Measurements from ENCODE around the gene MAP4K2. TPM values are rescaled to one million over a fixed set of nuclear protein-coding genes. Genes with fewer than 3 reads are reported as not detected.
A peak's percentile ranks its signal among the peaks of the same experiment; 100 is the strongest.

MAP4K2 gene
- polyA plus RNA-seq, 1 of the 3 experiments (the other 2 are of a cell fraction), result 20.0 TPM

GRCh38 chr11:64762674-64763525 lies 40.1 kb downstream of the MAP4K2 start:
- Histone ChIP-seq H3K9ac (no peak overlapping the region; the same call in 1 of the 2 replicates), H3K36me3 (replicated peaks in 1 of 2; ENCODE audit: control insufficient read depth in 1 of 2, insufficient read depth in 2 of 2, low read length in 1 of 2) (peaks cover 35 to 52% of the 10 kb centered on the region in 2 experiments), H3K4me2 (peak overlapping the region; percentile 52; the same call in 1 of the 2 replicates), H3F3A (replicated peaks; ENCODE audit: insufficient read depth) (peaks cover 42% of the 10 kb centered on the region), H3K79me2 (ENCODE audit: insufficient read depth) (peaks cover 20% of the 10 kb centered on the region; the same call in 1 of the 2 replicates), H3K27ac (ENCODE audit: low read depth in 2 of 2, low read length in 1 of 2) (peak overlapping the region; percentile 24 to 39; a peak in 2 of 4 replicates), H2AFZ (ENCODE audit: low read depth) (no peak overlapping the region), H3K9me2 (no peaks in the 10 kb centered on the region), H3K4me3 (ENCODE audit: low read depth in 2 of 2, low read length in 1 of 2) (no peak overlapping the region), H3K27me3 (ENCODE audit: insufficient read depth) (no peaks in the 10 kb centered on the region), H3K4me1 (ENCODE audit: control insufficient read depth in 1 of 2, insufficient read depth in 2 of 2, low read depth in 1 of 2, low read length in 1 of 2) (peaks cover 19 to 23% of the 10 kb centered on the region in 2 experiments; a peak in 3 of 4 replicates), H3K9me3 (no peaks in the 10 kb centered on the region), H4K20me1 (ENCODE audit: insufficient read depth) (peaks cover 46% of the 10 kb centered on the region)
- DNase-seq, result peak; percentile 23
- CTCF ChIA-PET, result interaction anchor here (0.9 to 2.8 kb wide), 9 partner anchors 8 to 313 kb away, joined by 3 to 11 read pairs (median 4); partner anchors contain the start of gene RASGRP2
- WGBS (ENCODE audit: low lambda C conversion rate), result 79% methylated on average over 12 of the region's 13 CpGs
- TF ChIP-seq CHD2 (IDR thresholded peaks at IDR 0.05; ENCODE audit: low read length, partially characterized antibody) (peak; percentile 3), FOSL2 (IDR thresholded peaks at IDR 0.05; ENCODE audit: borderline replicate concordance, low read depth) (no peak), MXI1 (IDR thresholded peaks at IDR 0.05; ENCODE audit: low read depth, low read length) (no peak), PBX3 (IDR thresholded peaks at IDR 0.05) (0 out of 2 replicates have a peak, but pooled peaks have one; percentile 19)
- POLR2A ChIA-PET, result interaction anchor here (0.6 to 0.8 kb wide), 4 partner anchors 14 to 61 kb away, joined by 3 to 5 read pairs (median 3); no protein-coding TSS in a partner anchor

- ChIA-PET POLR2A (interaction anchor here (0.6 to 0.8 kb wide), 5 partner anchors 10 to 62 kb away, joined by 3 to 5 read pairs (median 3); no protein-coding TSS in a partner anchor), CTCF (interaction anchor here (1.0 to 1.7 kb wide), 3 partner anchors 9 to 109 kb away, joined by 3 to 5 read pairs (median 4); no protein-coding TSS in a partner anchor)
- TF ChIP-seq NRF1 (IDR thresholded peaks at IDR 0.05; ENCODE audit: low read depth, low read length) (no peak), PBX3 (IDR thresholded peaks at IDR 0.05) (no peak), POLR2AphosphoS5 (IDR thresholded peaks at IDR 0.05; ENCODE audit: low read depth, low read length) (peak; percentile 9; the same call in 1 of the 2 replicates), MAX (IDR thresholded peaks at IDR 0.05; ENCODE audit: low read depth) (no peak), CHD2 (IDR thresholded peaks at IDR 0.05; ENCODE audit: low read length, partially characterized antibody) (peak; percentile 2), SIN3A (IDR thresholded peaks at IDR 0.05; ENCODE audit: borderline replicate concordance, low read depth, low read length) (0 out of 2 replicates have a peak, but pooled peaks have one; percentile 18)
- Histone ChIP-seq H3K4me3 (ENCODE audit: low read depth in 2 of 2, low read length in 1 of 2) (no peak overlapping the region), H3K4me2 (no peak overlapping the region), H3K9ac (no peak overlapping the region), H3K79me2 (ENCODE audit: insufficient read depth) (peaks cover 15% of the 10 kb centered on the region; the same call in 1 of the 2 replicates), H2AFZ (ENCODE audit: low read depth) (no peak overlapping the region), H3F3A (replicated peaks; ENCODE audit: insufficient read depth) (peaks cover 40% of the 10 kb centered on the region), H3K4me1 (ENCODE audit: control insufficient read depth in 1 of 2, insufficient read depth in 2 of 2, low read depth in 1 of 2, low read length in 1 of 2) (peaks cover 19 to 23% of the 10 kb centered on the region in 2 experiments; a peak in 3 of 4 replicates), H3K9me3 (no peaks in the 10 kb centered on the region), H3K27ac (ENCODE audit: low read depth in 2 of 2, low read length in 1 of 2) (no peak overlapping the region), H3K9me2 (no peaks in the 10 kb centered on the region), H4K20me1 (ENCODE audit: insufficient read depth) (peaks cover 40% of the 10 kb centered on the region), H3K36me3 (replicated peaks in 1 of 2; ENCODE audit: control insufficient read depth in 1 of 2, insufficient read depth in 2 of 2, low read length in 1 of 2) (peaks cover 29 to 46% of the 10 kb centered on the region in 2 experiments), H3K27me3 (ENCODE audit: insufficient read depth) (no peaks in the 10 kb centered on the region)
- DNase-seq, result peak; percentile 24
- 95% methylated on average over 5 of the region's 5 CpGs for WGBS (ENCODE audit: low lambda C conversion rate)
Observed at GRCh38 chr11:64762277-64762673, 40.7 kb downstream of the MAP4K2 start.
